ENCODE data around the gene OR6F1. TPM values are rescaled to one million over a fixed set of nuclear protein-coding genes. Genes with fewer than 3 reads are reported as not detected.

The OR6F1 gene
- not detected in 2 replicates for total RNA-seq

GRCh38 chr1:247716546-247716945 lies at the start of gene OR6F1:
Gene OR6F1, minus strand, starts transcription at chr1:247716646. Its CDS starts 3,891 bp downstream, at chr1:247712755.

GRCh38 chr1:247760456-247760855 lies 44.0 kb upstream of the OR6F1 start, which contains the start of gene OR1C1:
Gene OR1C1, minus strand, starts transcription at chr1:247760556. Its CDS starts 2,150 bp downstream, at chr1:247758406.

GRCh38 chr1:247748041-247748440 lies 31.6 kb upstream of the OR6F1 start, which contains the start of gene OR14A2:
Gene OR14A2, minus strand, starts transcription at chr1:247748141.

GRCh38 chr1:247738315-247738714 lies 21.9 kb upstream of the OR6F1 start, which contains the start of gene OR14K1:
Gene OR14K1, plus strand, starts transcription at chr1:247738615. Its CDS starts 0 bp downstream, at chr1:247738615.

GRCh38 chr1:247679639-247680038 lies 36.8 kb downstream of the OR6F1 start, which contains the start of gene OR13G1:
Gene OR13G1, minus strand, starts transcription at chr1:247679739. Its CDS starts 6,698 bp downstream, at chr1:247673041.

Other genes with a start within 250 kb of the OR6F1 start
- not detected in 2 replicates for gene OR2C3, start 180.2 kb downstream of the OR6F1 start, total RNA-seq
- under 0.01 TPM in 1 of 2 replicates, not detected in the other for gene GCSAML, start 167.5 kb downstream of the OR6F1 start, total RNA-seq
- not detected in 2 replicates for gene OR2G2, start 128.3 kb downstream of the OR6F1 start, total RNA-seq
- not detected in 2 replicates for gene OR2G3, start 111.1 kb downstream of the OR6F1 start, total RNA-seq
- not detected in 2 replicates for gene OR13G1, start 36.9 kb downstream of the OR6F1 start, total RNA-seq
- gene OR14K1, start 22.0 kb upstream of the OR6F1 start, total RNA-seq: not detected in 2 replicates
- not detected in 2 replicates for gene OR14A2, start 31.5 kb upstream of the OR6F1 start, total RNA-seq
- gene OR1C1, start 43.9 kb upstream of the OR6F1 start, total RNA-seq: not detected in 2 replicates
- not detected in 2 replicates for gene OR14A16, start 107.5 kb upstream of the OR6F1 start, total RNA-seq
- not detected in 2 replicates for gene OR11L1, start 125.2 kb upstream of the OR6F1 start, total RNA-seq
- gene TRIM58, start 140.5 kb upstream of the OR6F1 start, total RNA-seq: under 0.01 TPM in 1 of 2 replicates, not detected in the other
- gene OR2W3, start 178.9 kb upstream of the OR6F1 start, total RNA-seq: not detected in 2 replicates
- not detected in 2 replicates for gene OR2T8, start 203.6 kb upstream of the OR6F1 start, total RNA-seq
- not detected in 2 replicates for gene OR2AJ1, start 208.2 kb upstream of the OR6F1 start, total RNA-seq
- gene OR2L8, start 232.2 kb upstream of the OR6F1 start, total RNA-seq: not detected in 2 replicates
- not detected in 2 replicates for gene OR2AK2, start 248.6 kb upstream of the OR6F1 start, total RNA-seq